ENCODE measurements around the gene MAEA. TPM values are rescaled to one million over a fixed set of nuclear protein-coding genes. Genes with fewer than 3 reads are reported as not detected.

Gene MAEA
- total and polyA plus RNA-seq, 9 donors, result 23.8 to 71.3 (median 56.7) TPM

DNA sequence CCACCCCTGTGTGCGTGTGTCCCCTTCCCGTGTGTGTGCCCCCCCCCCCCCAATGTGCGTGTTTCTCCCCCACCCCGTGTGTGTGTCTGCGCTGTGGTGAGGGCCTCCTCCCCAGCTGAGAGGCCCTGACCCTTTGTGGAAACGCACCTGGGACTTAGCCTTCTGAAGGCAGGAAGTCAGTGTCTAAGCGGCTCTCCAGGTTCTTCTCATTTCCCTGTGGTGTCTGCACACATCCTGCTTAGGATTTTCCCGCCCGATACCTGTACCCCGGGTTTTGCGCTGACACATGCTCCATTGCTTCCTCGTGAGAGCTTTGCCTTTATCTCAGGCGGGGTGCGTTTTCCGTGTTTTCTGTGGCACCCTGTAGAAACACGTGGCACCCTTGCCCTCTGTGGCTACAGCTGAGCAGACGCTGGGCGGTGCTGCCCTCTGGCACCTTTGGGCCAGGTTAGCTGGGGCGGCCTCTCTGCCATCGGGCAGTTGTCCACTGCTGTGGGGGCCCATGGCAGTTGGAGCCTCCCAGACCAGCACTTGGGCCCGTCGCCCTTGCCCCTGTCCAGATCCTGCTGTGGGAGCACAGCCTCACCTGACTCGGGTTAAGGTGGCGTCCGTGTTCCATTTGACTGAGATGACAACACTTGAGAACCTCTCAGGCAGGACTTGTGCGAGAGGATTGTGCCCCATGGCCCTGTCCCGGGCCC lies 26.3 kb downstream of the MAEA start:
- DNase-seq, result no peak
- Histone ChIP-seq H3K9me3 (no peaks in the 10 kb centered on the region), H3K27ac (no peak overlapping the region), H3K4me3 (no peak overlapping the region), H3K36me3 (peaks cover 3% of the 10 kb centered on the region), H3K4me1 (ENCODE audit: insufficient read depth) (peaks cover 7% of the 10 kb centered on the region), H3K27me3 (no peaks in the 10 kb centered on the region)
- TF ChIP-seq POLR2A (IDR thresholded peaks at IDR 0.05) (no peak), EP300 (IDR thresholded peaks at IDR 0.05) (no peak)
- TF ChIP-seq, protein P1, sequence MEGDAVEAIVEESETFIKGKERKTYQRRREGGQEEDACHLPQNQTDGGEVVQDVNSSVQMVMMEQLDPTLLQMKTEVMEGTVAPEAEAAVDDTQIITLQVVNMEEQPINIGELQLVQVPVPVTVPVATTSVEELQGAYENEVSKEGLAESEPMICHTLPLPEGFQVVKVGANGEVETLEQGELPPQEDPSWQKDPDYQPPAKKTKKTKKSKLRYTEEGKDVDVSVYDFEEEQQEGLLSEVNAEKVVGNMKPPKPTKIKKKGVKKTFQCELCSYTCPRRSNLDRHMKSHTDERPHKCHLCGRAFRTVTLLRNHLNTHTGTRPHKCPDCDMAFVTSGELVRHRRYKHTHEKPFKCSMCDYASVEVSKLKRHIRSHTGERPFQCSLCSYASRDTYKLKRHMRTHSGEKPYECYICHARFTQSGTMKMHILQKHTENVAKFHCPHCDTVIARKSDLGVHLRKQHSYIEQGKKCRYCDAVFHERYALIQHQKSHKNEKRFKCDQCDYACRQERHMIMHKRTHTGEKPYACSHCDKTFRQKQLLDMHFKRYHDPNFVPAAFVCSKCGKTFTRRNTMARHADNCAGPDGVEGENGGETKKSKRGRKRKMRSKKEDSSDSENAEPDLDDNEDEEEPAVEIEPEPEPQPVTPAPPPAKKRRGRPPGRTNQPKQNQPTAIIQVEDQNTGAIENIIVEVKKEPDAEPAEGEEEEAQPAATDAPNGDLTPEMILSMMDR (IDR thresholded peaks at IDR 0.05), result no peak
- WGBS, 3 donors, result 85 to 87% (median 85%) methylated on average over 25 to 27 of the region's 27 CpGs
- intact Hi-C loops (cut with DNase I), result no loop called here

GRCh38 chr4:1316537-1317168 lies 27.0 kb downstream of the MAEA start:
- Histone ChIP-seq H3K27ac (no peak overlapping the region), H3K9me3 (no peaks in the 10 kb centered on the region), H3K36me3 (peaks cover 3% of the 10 kb centered on the region), H3K27me3 (no peaks in the 10 kb centered on the region), H3K4me3 (no peak overlapping the region), H3K4me1 (ENCODE audit: insufficient read depth) (peaks cover 3% of the 10 kb centered on the region)
- intact Hi-C loops (cut with DNase I), result no loop called here
- no peak for DNase-seq
- TF ChIP-seq EP300 (IDR thresholded peaks at IDR 0.05) (no peak), POLR2A (IDR thresholded peaks at IDR 0.05) (no peak)
- TF ChIP-seq, protein P1 (IDR thresholded peaks at IDR 0.05), result no peak
- 79 to 87% (median 84%) methylated on average over 14 to 16 of the region's 16 CpGs for WGBS, 3 donors

DNA sequence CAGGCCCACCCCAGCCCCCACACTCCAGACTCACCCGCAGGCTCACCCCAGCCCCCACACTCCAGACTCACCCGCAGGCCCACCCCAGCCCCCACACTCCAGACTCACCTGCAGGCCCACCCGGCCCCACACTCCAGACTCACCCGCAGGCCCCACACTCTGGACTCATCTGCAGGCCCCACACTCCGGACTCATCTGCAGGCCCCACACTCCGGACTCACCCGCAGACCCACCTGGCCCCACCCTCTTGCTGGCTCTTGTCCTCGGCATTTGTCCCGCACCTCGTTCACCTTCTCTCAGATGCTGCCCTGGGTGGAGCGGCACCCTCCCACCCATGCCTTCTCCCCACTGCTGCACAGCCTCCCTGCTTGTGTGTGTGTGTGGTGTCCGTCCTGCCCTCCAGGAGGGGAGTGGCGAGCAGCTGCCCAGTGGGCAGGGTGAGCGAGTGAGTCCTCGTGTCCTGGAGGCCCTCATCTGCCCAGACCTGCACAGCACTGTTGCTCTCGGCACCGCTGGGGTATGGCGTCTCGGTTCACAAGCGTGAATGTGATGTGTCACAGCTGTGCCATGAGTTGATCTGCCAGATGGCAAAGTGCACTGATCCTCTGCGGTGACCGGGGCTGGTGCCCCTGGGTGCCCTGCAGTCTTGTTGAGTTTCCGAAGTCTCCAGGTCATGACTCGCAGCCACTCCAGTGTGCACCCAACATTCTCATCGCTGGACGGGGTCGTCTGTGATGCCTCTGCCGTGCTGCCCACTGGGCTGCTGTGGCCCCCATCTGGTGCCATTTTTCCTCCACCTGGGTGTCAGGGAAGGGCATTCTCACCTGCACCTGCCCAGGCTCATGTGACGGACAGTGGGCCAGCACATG lies 27.7 kb downstream of the MAEA start:
- TF ChIP-seq, protein P1 (IDR thresholded peaks at IDR 0.05), result no peak
- TF ChIP-seq EP300 (IDR thresholded peaks at IDR 0.05), result no peak
- TF ChIP-seq POLR2A (IDR thresholded peaks at IDR 0.05), result no peak
- H3K27me3 ChIP-seq, result no peaks in the 10 kb centered on the region
- intact Hi-C loops (cut with DNase I), result no loop called here
- no peak overlapping the region for H3K4me3 ChIP-seq
- no peaks in the 10 kb centered on the region for H3K9me3 ChIP-seq
- no peak overlapping the region for H3K27ac ChIP-seq
- H3K36me3 ChIP-seq, result peaks cover 3% of the 10 kb centered on the region
- 91 to 96% (median 92%) methylated on average over 24 to 29 of the region's 29 CpGs for WGBS, 3 donors
- no peak for DNase-seq
- H3K4me1 ChIP-seq (ENCODE audit: insufficient read depth), result no peaks in the 10 kb centered on the region

DNA sequence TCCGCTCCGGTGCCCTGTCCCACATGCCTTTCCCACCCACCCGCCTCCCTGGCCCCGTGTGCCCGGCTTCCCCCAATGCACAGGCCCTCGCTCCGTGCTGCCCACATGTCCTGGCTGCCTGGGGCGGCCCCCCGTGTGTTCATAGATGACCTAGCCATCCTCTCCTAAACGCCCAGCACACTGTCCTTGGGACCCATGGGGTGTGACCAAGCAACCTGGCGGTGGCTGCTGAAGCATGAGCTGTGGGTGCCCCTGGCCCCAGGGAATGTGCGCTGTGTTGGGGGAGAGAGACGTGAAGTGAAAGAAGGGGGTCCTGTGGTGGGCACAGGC lies 28.3 kb downstream of the MAEA start:
- Histone ChIP-seq H3K9me3 (no peaks in the 10 kb centered on the region), H3K36me3 (peaks cover 3% of the 10 kb centered on the region), H3K27me3 (no peaks in the 10 kb centered on the region), H3K4me1 (ENCODE audit: insufficient read depth) (no peaks in the 10 kb centered on the region), H3K4me3 (no peak overlapping the region), H3K27ac (no peak overlapping the region)
- intact Hi-C loops (cut with DNase I), result no loop called here
- 95 to 97% (median 96%) methylated on average over 13 of the region's 13 CpGs for WGBS, 3 donors
- DNase-seq, result no peak
- TF ChIP-seq POLR2A (IDR thresholded peaks at IDR 0.05) (no peak), EP300 (IDR thresholded peaks at IDR 0.05) (no peak)
- TF ChIP-seq, protein P1 (IDR thresholded peaks at IDR 0.05), result no peak

Measured in ovary (tissue), 9 donors.